ENCODE measurements around the gene SLC36A3.
A peak's percentile ranks its signal among the peaks of the same experiment; 100 is the strongest.
"Not testable (repeated sequence)": the region's sequence is repeated elsewhere in the genome, so short reads cannot be mapped to it uniquely, and the experiment has no call there.

Gene SLC36A3

DNA sequence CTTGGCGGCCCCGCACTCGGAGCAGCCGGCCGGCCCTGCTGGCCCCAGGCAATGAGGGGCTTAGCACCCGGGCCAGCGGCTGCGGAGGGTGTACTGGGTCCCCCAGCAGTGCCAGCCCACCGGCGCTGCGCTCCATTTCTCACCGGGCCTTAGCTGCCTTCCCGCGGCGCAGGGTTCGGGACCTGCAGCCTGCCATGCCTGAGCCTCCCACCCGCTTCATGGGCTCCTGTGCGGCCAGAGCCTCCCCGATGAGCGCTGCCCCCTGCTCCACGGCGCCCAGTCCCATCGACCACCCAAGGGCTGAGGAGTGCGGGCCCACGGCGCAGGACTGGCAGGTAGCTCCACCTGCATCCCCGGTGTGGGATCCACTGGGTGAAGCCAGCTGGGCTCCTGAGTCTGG, 5.7 kb upstream of the SLC36A3 start:
- H3K36me3 ChIP-seq (ENCODE audit: control insufficient read depth in 4 of 4, insufficient read depth in 4 of 4, low read length in 3 of 4); H3K4me3 ChIP-seq (ENCODE audit: control insufficient read depth in 1 of 7, extremely low read depth in 1 of 7, insufficient read depth in 4 of 7, low read depth in 2 of 7, low read length in 6 of 7); H3K27me3 ChIP-seq (replicated peaks in 2 of 5; ENCODE audit: control insufficient read depth in 4 of 5, insufficient read depth in 5 of 5, low read length in 4 of 5); H3K4me1 ChIP-seq (ENCODE audit: control extremely low read depth in 1 of 4, control insufficient read depth in 4 of 4, insufficient read depth in 4 of 4, low read length in 3 of 4); POLR2A ChIA-PET; CTCF ChIA-PET; H3K27ac ChIP-seq (ENCODE audit: insufficient read depth in 1 of 2, low read depth in 1 of 2, low read length in 2 of 2, poor library complexity in 1 of 2, severe bottlenecking in 2 of 2); H3K9me3 ChIP-seq (ENCODE audit: control extremely low read depth in 1 of 5, control insufficient read depth in 4 of 5, insufficient read depth in 2 of 5, low read depth in 1 of 5, low read length in 4 of 5); DNase-seq: not testable (repeated sequence)
- 95% methylated on average over 12 of the region's 27 CpGs for WGBS (ENCODE audit: insufficient coverage)

DNA sequence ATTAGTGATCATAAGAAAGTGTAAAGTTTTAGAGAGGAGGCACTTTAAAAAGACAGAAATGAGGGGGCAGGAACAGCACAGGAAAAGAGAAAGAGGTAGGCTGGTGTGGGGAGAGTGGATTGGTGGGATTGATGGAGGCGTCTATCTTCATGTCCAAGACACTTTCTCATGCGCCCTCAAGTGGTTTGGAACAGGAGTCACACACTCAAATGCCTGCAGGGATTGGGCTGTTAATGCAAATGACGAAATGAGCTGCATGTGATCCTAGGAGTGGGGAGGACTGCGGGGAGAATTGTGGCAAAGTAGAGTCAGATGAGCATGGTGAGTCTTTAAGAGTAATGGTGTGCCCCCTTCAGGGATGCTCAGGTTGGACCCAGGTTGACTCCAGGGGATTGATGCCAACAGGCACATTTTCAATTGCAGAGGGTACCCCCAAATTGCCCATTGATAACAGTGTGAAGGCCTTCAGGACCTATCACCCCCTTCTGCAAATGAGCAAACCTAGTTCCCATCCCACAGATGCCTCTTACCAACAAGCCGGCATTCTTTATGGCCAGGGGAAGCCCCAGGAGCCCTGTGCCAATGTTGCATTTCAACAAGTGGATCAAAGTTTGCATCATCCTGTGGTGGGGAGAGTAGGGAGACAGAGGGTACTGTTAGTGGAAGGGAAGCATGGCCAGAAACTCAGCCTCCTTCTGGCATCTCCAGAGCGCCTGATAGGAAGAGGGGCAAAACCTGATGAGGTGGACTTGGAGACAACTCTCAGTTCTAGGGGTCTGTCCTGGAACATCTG, 5.3 kb downstream of the SLC36A3 start:
- ChIA-PET CTCF (no interaction called here), POLR2A (no interaction called here)
- DNase-seq = peak in 2 of 3 donors; percentile 31 to 69
- Histone ChIP-seq H3K4me1 (ENCODE audit: control extremely low read depth in 1 of 4, control insufficient read depth in 4 of 4, insufficient read depth in 4 of 4, low read length in 3 of 4) (no peaks in the 10 kb centered on the region), H3K9me3 (ENCODE audit: control extremely low read depth in 1 of 5, control insufficient read depth in 4 of 5, insufficient read depth in 2 of 5, low read depth in 1 of 5, low read length in 4 of 5) (no peaks in the 10 kb centered on the region), H3K36me3 (ENCODE audit: control insufficient read depth in 4 of 4, insufficient read depth in 4 of 4, low read length in 3 of 4) (no peaks in the 10 kb centered on the region), H3K4me3 (ENCODE audit: control insufficient read depth in 1 of 7, extremely low read depth in 1 of 7, insufficient read depth in 4 of 7, low read depth in 2 of 7, low read length in 6 of 7) (no peak overlapping the region), H3K27me3 (replicated peaks in 2 of 5; ENCODE audit: control insufficient read depth in 4 of 5, insufficient read depth in 5 of 5, low read length in 4 of 5) (peaks cover 0 to 9% (median 0%) of the 10 kb centered on the region in 5 experiments), H3K27ac (ENCODE audit: insufficient read depth in 1 of 2, low read depth in 1 of 2, low read length in 2 of 2, poor library complexity in 1 of 2, severe bottlenecking in 2 of 2) (no peak overlapping the region)
- 90% methylated on average over 5 of the region's 6 CpGs for WGBS (ENCODE audit: insufficient coverage)

DNA sequence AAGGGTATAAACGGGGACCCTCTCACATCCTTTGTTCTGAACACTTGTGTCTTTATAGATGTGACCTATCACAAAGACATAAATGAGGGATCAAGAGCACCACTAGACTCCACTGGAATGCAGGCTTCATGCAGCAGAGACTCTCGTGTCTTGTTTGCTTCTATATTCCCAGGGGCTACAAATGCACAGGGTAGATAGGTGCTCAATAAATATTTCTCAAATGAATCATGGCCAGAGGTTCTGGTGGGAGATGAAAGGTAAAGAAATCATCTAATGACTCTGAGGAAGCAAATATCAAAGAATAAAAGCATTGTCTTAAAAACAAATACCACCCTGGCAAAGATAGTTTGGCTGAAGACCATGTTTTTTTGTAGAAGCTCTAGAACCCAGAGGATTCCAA, 6.6 kb downstream of the SLC36A3 start:
- Histone ChIP-seq H3K4me1 (ENCODE audit: control extremely low read depth in 1 of 4, control insufficient read depth in 4 of 4, insufficient read depth in 4 of 4, low read length in 3 of 4) (no peaks in the 10 kb centered on the region), H3K27me3 (replicated peaks in 2 of 5; ENCODE audit: control insufficient read depth in 4 of 5, insufficient read depth in 5 of 5, low read length in 4 of 5) (peaks cover 0 to 9% (median 0%) of the 10 kb centered on the region in 5 experiments), H3K27ac (ENCODE audit: insufficient read depth in 1 of 2, low read depth in 1 of 2, low read length in 2 of 2, poor library complexity in 1 of 2, severe bottlenecking in 2 of 2) (no peak overlapping the region), H3K4me3 (ENCODE audit: control insufficient read depth in 1 of 7, extremely low read depth in 1 of 7, insufficient read depth in 4 of 7, low read depth in 2 of 7, low read length in 6 of 7) (no peak overlapping the region), H3K9me3 (ENCODE audit: control extremely low read depth in 1 of 5, control insufficient read depth in 4 of 5, insufficient read depth in 2 of 5, low read depth in 1 of 5, low read length in 4 of 5) (no peaks in the 10 kb centered on the region), H3K36me3 (ENCODE audit: control insufficient read depth in 4 of 4, insufficient read depth in 4 of 4, low read length in 3 of 4) (no peaks in the 10 kb centered on the region)
- ChIA-PET POLR2A (no interaction called here), CTCF (interaction anchor here (1.1 to 1.6 kb wide), 2 partner anchors 9 to 24 kb away, joined by 3 to 4 read pairs; no protein-coding TSS in a partner anchor)
- 93% methylated on average over 2 of the region's 2 CpGs for WGBS (ENCODE audit: insufficient coverage)
- no peak for DNase-seq

DNA sequence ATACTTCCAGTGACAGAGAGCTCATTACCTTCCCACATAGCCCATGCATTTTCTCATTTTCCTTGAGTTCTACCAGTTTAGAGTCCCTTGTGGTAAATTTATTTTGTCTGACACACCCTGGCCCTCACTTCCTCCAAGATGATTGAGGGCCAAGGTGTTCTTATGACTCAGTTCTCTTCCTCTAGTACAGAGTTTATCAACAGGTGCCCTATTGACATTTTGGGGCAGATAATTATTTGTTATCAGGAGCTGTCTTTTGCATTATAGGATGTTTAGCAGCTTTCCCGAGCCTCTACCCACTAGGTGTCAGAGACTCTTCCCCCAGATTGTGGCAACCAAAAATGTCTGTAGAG, 7.1 kb downstream of the SLC36A3 start:
- Histone ChIP-seq H3K4me1 (ENCODE audit: control extremely low read depth in 1 of 4, control insufficient read depth in 4 of 4, insufficient read depth in 4 of 4, low read length in 3 of 4) (no peaks in the 10 kb centered on the region), H3K27me3 (replicated peaks in 2 of 5; ENCODE audit: control insufficient read depth in 4 of 5, insufficient read depth in 5 of 5, low read length in 4 of 5) (peaks cover 0 to 9% (median 0%) of the 10 kb centered on the region in 5 experiments), H3K4me3 (ENCODE audit: control insufficient read depth in 1 of 7, extremely low read depth in 1 of 7, insufficient read depth in 4 of 7, low read depth in 2 of 7, low read length in 6 of 7) (no peak overlapping the region), H3K36me3 (ENCODE audit: control insufficient read depth in 4 of 4, insufficient read depth in 4 of 4, low read length in 3 of 4) (no peaks in the 10 kb centered on the region), H3K9me3 (ENCODE audit: control extremely low read depth in 1 of 5, control insufficient read depth in 4 of 5, insufficient read depth in 2 of 5, low read depth in 1 of 5, low read length in 4 of 5) (no peaks in the 10 kb centered on the region), H3K27ac (ENCODE audit: insufficient read depth in 1 of 2, low read depth in 1 of 2, low read length in 2 of 2, poor library complexity in 1 of 2, severe bottlenecking in 2 of 2) (no peak overlapping the region)
- no CpG with 5 or more reads among the region's 1 CpG for WGBS (ENCODE audit: insufficient coverage)
- POLR2A ChIA-PET = no interaction called here
- DNase-seq = no peak
- CTCF ChIA-PET = interaction anchor here (1.6 kb wide), 1 partner anchor 25 kb away, joined by 4 read pairs; no protein-coding TSS in a partner anchor

DNA sequence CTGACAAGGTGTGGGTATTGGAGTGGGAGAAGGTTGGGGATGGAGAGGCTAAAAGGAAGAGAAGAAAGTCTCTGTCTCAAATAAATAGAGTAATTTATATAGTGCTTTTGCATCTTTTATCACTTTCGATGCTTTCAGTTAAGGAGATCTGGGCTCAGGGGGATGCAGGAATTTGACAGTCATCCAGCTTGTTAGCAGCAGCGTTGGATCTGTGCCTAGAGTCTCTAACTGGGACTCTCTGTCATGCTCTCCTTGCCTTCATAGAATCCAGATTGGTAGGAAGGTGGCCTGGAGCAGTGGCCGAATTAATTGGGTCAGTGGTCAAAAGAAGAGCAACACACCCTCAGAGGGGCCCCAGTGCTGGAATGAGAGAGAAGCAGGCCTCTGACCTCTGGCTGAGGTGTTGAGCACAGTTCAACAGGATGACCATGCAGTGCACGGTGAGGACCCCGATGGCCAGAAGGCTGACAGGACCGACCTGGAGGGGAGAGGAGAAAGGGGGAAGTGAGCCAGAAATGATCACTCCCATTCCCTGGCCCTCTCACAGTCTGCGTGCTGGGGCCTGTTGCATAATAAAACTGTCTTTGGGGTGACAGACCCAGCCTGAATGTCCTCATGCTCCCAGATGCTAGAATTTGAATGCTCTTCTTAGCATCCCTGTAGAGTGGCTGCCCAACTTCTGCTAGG, 7.6 kb downstream of the SLC36A3 start:
- H3K4me3 ChIP-seq (ENCODE audit: control insufficient read depth in 1 of 7, extremely low read depth in 1 of 7, insufficient read depth in 4 of 7, low read depth in 2 of 7, low read length in 6 of 7) = no peak overlapping the region
- H3K27me3 ChIP-seq (replicated peaks in 2 of 5; ENCODE audit: control insufficient read depth in 4 of 5, insufficient read depth in 5 of 5, low read length in 4 of 5) = peaks cover 0 to 7% (median 0%) of the 10 kb centered on the region in 5 experiments
- ChIA-PET POLR2A (no interaction called here), CTCF (interaction anchor here (1.6 kb wide), 1 partner anchor 26 kb away, joined by 4 read pairs; no protein-coding TSS in a partner anchor)
- DNase-seq = no peak
- no peak overlapping the region for H3K27ac ChIP-seq (ENCODE audit: insufficient read depth in 1 of 2, low read depth in 1 of 2, low read length in 2 of 2, poor library complexity in 1 of 2, severe bottlenecking in 2 of 2)
- H3K4me1 ChIP-seq (ENCODE audit: control extremely low read depth in 1 of 4, control insufficient read depth in 4 of 4, insufficient read depth in 4 of 4, low read length in 3 of 4) = no peaks in the 10 kb centered on the region
- 88% methylated on average over 3 of the region's 7 CpGs for WGBS (ENCODE audit: insufficient coverage)
- H3K9me3 ChIP-seq (ENCODE audit: control extremely low read depth in 1 of 5, control insufficient read depth in 4 of 5, insufficient read depth in 2 of 5, low read depth in 1 of 5, low read length in 4 of 5) = peaks cover 0 to 3% (median 0%) of the 10 kb centered on the region in 5 experiments
- no peaks in the 10 kb centered on the region for H3K36me3 ChIP-seq (ENCODE audit: control insufficient read depth in 4 of 4, insufficient read depth in 4 of 4, low read length in 3 of 4)

DNA sequence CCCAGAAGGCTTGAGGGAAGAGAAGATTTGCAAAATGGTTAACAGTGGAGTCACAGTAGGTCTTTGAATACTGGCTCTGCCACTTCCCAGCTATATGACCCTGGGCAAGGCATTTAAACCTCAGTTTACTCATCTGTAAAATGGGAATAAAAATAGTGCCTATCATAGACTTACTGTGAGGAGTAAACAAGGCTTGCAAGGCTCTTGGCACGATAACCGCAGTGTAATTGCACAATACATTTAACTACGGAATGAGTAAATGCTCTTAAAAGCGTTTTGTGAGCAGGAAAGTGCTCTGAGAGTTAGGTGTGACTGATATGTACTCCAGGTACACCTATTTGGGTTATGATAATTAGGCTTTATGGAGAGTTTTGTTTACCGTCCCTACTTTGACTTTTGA, 8.4 kb downstream of the SLC36A3 start:
- H3K27me3 ChIP-seq (replicated peaks in 2 of 5; ENCODE audit: control insufficient read depth in 4 of 5, insufficient read depth in 5 of 5, low read length in 4 of 5) = peaks cover 0 to 7% (median 0%) of the 10 kb centered on the region in 5 experiments
- H3K36me3 ChIP-seq (ENCODE audit: control insufficient read depth in 4 of 4, insufficient read depth in 4 of 4, low read length in 3 of 4) = no peaks in the 10 kb centered on the region
- H3K27ac ChIP-seq (ENCODE audit: insufficient read depth in 1 of 2, low read depth in 1 of 2, low read length in 2 of 2, poor library complexity in 1 of 2, severe bottlenecking in 2 of 2) = no peak overlapping the region
- no peaks in the 10 kb centered on the region for H3K4me1 ChIP-seq (ENCODE audit: control extremely low read depth in 1 of 4, control insufficient read depth in 4 of 4, insufficient read depth in 4 of 4, low read length in 3 of 4)
- WGBS (ENCODE audit: insufficient coverage) = 98% methylated on average over 4 of the region's 5 CpGs
- peaks cover 0 to 3% (median 0%) of the 10 kb centered on the region in 5 experiments for H3K9me3 ChIP-seq (ENCODE audit: control extremely low read depth in 1 of 5, control insufficient read depth in 4 of 5, insufficient read depth in 2 of 5, low read depth in 1 of 5, low read length in 4 of 5)
- H3K4me3 ChIP-seq (ENCODE audit: control insufficient read depth in 1 of 7, extremely low read depth in 1 of 7, insufficient read depth in 4 of 7, low read depth in 2 of 7, low read length in 6 of 7) = no peak overlapping the region
- CTCF ChIA-PET = interaction anchor here (0.6 kb wide), 1 partner anchor 517 kb away, joined by 4 read pairs; no protein-coding TSS in a partner anchor
- DNase-seq = no peak
- POLR2A ChIA-PET = no interaction called here

DNA sequence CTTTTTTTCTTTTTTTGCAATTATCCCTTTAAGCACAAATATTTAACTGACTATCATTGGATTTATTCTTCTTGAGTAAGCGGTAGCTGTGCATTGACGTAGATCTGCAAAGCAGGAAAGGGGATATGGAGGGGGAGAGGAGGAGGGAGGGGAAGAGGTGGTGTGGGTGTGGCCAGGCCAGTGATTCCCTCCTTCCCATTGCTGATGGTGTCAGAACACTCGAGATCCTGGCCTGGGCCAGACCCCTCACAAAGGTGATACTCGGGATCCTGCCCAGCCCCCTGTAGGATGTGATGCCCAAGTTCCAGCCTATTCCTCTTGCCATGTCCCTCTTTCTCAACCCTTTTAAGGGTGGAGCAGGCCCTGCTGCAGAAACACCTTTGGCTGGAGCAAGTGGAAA, 9.9 kb downstream of the SLC36A3 start:
- no peaks in the 10 kb centered on the region for H3K36me3 ChIP-seq (ENCODE audit: control insufficient read depth in 4 of 4, insufficient read depth in 4 of 4, low read length in 3 of 4)
- H3K27ac ChIP-seq (ENCODE audit: insufficient read depth in 1 of 2, low read depth in 1 of 2, low read length in 2 of 2, poor library complexity in 1 of 2, severe bottlenecking in 2 of 2) = no peak overlapping the region
- peaks cover 0 to 4% (median 0%) of the 10 kb centered on the region in 5 experiments for H3K27me3 ChIP-seq (replicated peaks in 2 of 5; ENCODE audit: control insufficient read depth in 4 of 5, insufficient read depth in 5 of 5, low read length in 4 of 5)
- 75% methylated on average over 2 of the region's 4 CpGs for WGBS (ENCODE audit: insufficient coverage)
- ChIA-PET CTCF (no interaction called here), POLR2A (no interaction called here)
- peaks cover 0 to 3% (median 0%) of the 10 kb centered on the region in 5 experiments for H3K9me3 ChIP-seq (ENCODE audit: control extremely low read depth in 1 of 5, control insufficient read depth in 4 of 5, insufficient read depth in 2 of 5, low read depth in 1 of 5, low read length in 4 of 5)
- no peaks in the 10 kb centered on the region for H3K4me1 ChIP-seq (ENCODE audit: control extremely low read depth in 1 of 4, control insufficient read depth in 4 of 4, insufficient read depth in 4 of 4, low read length in 3 of 4)
- no peak overlapping the region for H3K4me3 ChIP-seq (ENCODE audit: control insufficient read depth in 1 of 7, extremely low read depth in 1 of 7, insufficient read depth in 4 of 7, low read depth in 2 of 7, low read length in 6 of 7)
- no peak for DNase-seq

Data from common myeloid progenitor, CD34-positive (primary cell).